ENCODE data around the gene MAL.

MAL gene

DNA sequence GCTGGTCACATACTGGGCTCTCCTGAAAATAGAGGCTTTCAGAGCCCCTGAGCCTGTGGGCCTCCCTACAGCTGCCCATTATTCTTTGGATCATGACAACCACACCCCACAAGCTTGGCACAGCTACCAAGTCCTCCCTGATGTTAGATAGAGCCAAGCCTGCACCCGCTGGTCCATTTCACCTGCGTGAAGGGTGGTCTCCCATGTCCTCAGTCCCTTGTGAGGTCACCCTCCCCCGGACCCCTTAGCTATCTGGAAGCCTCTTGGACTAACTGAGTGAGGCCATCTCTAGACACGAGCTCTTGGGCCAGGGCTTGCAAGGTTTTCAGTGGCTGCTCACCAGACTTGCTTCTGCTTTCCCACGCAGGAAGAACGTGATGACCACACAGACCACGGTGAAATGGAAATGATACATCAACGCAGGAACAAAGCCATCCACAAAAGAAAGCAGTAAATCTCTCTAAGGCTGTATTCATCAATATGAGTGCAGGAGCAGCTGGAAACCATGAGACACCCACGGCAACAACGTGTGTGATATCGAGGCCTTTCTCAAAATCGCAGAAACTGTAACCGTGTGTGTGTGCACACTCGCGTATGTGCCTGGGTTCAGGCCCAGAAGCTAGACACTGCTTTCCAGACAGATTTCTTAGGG lies 10.1 kb upstream of the MAL start:
- H3K4me3 ChIP-seq (replicated peaks; ENCODE audit: insufficient read depth, low read length) = no peak overlapping the region
- TF ChIP-seq GABPA (IDR thresholded peaks at IDR 0.05; ENCODE audit: low read depth) (no peak), SPI1 (IDR thresholded peaks at IDR 0.05; ENCODE audit: borderline replicate concordance, low read depth) (no peak), POLR2AphosphoS5 (IDR thresholded peaks at IDR 0.05; ENCODE audit: low read depth) (no peak)
- TF ChIP-seq, protein P1, sequence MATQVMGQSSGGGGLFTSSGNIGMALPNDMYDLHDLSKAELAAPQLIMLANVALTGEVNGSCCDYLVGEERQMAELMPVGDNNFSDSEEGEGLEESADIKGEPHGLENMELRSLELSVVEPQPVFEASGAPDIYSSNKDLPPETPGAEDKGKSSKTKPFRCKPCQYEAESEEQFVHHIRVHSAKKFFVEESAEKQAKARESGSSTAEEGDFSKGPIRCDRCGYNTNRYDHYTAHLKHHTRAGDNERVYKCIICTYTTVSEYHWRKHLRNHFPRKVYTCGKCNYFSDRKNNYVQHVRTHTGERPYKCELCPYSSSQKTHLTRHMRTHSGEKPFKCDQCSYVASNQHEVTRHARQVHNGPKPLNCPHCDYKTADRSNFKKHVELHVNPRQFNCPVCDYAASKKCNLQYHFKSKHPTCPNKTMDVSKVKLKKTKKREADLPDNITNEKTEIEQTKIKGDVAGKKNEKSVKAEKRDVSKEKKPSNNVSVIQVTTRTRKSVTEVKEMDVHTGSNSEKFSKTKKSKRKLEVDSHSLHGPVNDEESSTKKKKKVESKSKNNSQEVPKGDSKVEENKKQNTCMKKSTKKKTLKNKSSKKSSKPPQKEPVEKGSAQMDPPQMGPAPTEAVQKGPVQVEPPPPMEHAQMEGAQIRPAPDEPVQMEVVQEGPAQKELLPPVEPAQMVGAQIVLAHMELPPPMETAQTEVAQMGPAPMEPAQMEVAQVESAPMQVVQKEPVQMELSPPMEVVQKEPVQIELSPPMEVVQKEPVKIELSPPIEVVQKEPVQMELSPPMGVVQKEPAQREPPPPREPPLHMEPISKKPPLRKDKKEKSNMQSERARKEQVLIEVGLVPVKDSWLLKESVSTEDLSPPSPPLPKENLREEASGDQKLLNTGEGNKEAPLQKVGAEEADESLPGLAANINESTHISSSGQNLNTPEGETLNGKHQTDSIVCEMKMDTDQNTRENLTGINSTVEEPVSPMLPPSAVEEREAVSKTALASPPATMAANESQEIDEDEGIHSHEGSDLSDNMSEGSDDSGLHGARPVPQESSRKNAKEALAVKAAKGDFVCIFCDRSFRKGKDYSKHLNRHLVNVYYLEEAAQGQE (IDR thresholded peaks at IDR 0.05; ENCODE audit: insufficient replicate concordance, low read depth) = no peak
- TF ChIP-seq, protein P2, sequence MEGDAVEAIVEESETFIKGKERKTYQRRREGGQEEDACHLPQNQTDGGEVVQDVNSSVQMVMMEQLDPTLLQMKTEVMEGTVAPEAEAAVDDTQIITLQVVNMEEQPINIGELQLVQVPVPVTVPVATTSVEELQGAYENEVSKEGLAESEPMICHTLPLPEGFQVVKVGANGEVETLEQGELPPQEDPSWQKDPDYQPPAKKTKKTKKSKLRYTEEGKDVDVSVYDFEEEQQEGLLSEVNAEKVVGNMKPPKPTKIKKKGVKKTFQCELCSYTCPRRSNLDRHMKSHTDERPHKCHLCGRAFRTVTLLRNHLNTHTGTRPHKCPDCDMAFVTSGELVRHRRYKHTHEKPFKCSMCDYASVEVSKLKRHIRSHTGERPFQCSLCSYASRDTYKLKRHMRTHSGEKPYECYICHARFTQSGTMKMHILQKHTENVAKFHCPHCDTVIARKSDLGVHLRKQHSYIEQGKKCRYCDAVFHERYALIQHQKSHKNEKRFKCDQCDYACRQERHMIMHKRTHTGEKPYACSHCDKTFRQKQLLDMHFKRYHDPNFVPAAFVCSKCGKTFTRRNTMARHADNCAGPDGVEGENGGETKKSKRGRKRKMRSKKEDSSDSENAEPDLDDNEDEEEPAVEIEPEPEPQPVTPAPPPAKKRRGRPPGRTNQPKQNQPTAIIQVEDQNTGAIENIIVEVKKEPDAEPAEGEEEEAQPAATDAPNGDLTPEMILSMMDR (IDR thresholded peaks at IDR 0.05; ENCODE audit: insufficient read depth, low read length) = no peak
- DNase-seq (ENCODE audit: low read depth in 1 of 2, low spot score in 1 of 2) = no peak
- no peak overlapping the region for H3K27ac ChIP-seq (replicated peaks)
- no peaks in the 10 kb centered on the region for H3K27me3 ChIP-seq (ENCODE audit: insufficient read depth, poor library complexity, severe bottlenecking)

DNA sequence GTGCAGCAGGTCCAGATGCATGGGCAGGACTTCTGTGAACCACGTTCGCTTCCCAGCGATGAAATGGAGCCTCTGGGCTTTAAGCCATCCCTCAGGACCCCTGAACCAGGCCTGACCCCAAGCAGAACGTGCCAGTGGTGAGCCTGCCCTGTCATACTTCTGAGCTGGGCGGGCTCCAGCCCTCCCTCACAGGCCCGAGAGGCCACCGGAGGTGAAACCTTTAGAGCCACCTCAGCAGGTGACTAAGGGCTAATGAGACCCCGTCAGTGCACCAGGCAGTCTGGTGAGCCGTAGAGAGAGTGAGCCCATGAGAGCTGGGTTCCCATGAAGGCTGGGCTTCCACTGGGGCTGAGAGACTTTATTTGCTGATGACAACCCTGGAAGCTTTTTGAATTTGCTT lies 8.9 kb upstream of the MAL start:
- no peak for DNase-seq (ENCODE audit: low read depth in 1 of 2, low spot score in 1 of 2)
- H3K27ac ChIP-seq (replicated peaks) = no peak overlapping the region
- no peak overlapping the region for H3K4me3 ChIP-seq (replicated peaks; ENCODE audit: insufficient read depth, low read length)
- TF ChIP-seq POLR2AphosphoS5 (IDR thresholded peaks at IDR 0.05; ENCODE audit: low read depth) (no peak), GABPA (IDR thresholded peaks at IDR 0.05; ENCODE audit: low read depth) (no peak), SPI1 (IDR thresholded peaks at IDR 0.05; ENCODE audit: borderline replicate concordance, low read depth) (no peak)
- TF ChIP-seq, protein P2 (IDR thresholded peaks at IDR 0.05; ENCODE audit: insufficient read depth, low read length) = no peak
- TF ChIP-seq, protein P1 (IDR thresholded peaks at IDR 0.05; ENCODE audit: insufficient replicate concordance, low read depth) = no peak
- H3K27me3 ChIP-seq (ENCODE audit: insufficient read depth, poor library complexity, severe bottlenecking) = no peaks in the 10 kb centered on the region

GRCh38 chr2:95017071-95017501 lies 8.4 kb upstream of the MAL start:
- Histone ChIP-seq H3K4me3 (replicated peaks; ENCODE audit: insufficient read depth, low read length) (no peak overlapping the region), H3K27me3 (ENCODE audit: insufficient read depth, poor library complexity, severe bottlenecking) (no peaks in the 10 kb centered on the region), H3K27ac (replicated peaks) (no peak overlapping the region)
- DNase-seq (ENCODE audit: low read depth in 1 of 2, low spot score in 1 of 2) = no peak
- TF ChIP-seq, protein P1 (IDR thresholded peaks at IDR 0.05; ENCODE audit: insufficient replicate concordance, low read depth) = no peak
- TF ChIP-seq, protein P2 (IDR thresholded peaks at IDR 0.05; ENCODE audit: insufficient read depth, low read length) = no peak
- TF ChIP-seq POLR2AphosphoS5 (IDR thresholded peaks at IDR 0.05; ENCODE audit: low read depth) (no peak), GABPA (IDR thresholded peaks at IDR 0.05; ENCODE audit: low read depth) (no peak), SPI1 (IDR thresholded peaks at IDR 0.05; ENCODE audit: borderline replicate concordance, low read depth) (no peak)

Data from HL-60 (cell line).